Measurements from ENCODE around the gene TAS1R2. TPM values are rescaled to one million over a fixed set of nuclear protein-coding genes. Genes with fewer than 3 reads are reported as not detected.

TAS1R2 gene
- total RNA-seq, 1 experiment from 2014 or later, result not detected

DNA sequence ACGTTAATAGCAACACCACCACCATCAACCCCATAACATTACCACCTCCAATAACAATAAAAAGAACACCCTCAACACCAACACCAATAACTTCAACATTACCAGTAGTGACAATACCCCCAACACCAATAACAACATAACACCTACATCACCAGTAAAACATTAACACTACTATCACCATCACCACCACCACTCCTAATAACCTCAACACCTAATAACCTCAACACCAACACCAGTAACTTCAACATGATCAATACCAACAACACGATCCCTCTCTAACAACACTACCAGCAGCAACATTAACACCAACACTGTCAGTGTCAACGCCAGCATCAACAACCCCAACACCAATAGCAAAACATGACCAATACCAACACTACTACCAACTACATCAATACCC lies 57.2 kb downstream of the TAS1R2 start:
- H3K23me2 ChIP-seq (ENCODE audit: insufficient read length, low read depth, low read length, poor library complexity, severe bottlenecking), result no peaks in the 10 kb centered on the region
- TF ChIP-seq CTCF (conservative IDR thresholded peaks at IDR 0.05), result no peak
- no peak overlapping the region for H3K56ac ChIP-seq (ENCODE audit: insufficient read length, low read depth, low read length)
- H2AFZ ChIP-seq (ENCODE audit: low read length), result no peak overlapping the region
- no peaks in the 10 kb centered on the region for H4K20me1 ChIP-seq (ENCODE audit: control insufficient read depth, insufficient read depth, insufficient read length)
- H3K27me3 ChIP-seq (ENCODE audit: insufficient read depth, low read length), result no peaks in the 10 kb centered on the region; the same call in 1 of the 2 replicates
- H3K4me1 ChIP-seq (ENCODE audit: insufficient read depth, low read length), result no peaks in the 10 kb centered on the region
- H3K23ac ChIP-seq (ENCODE audit: insufficient read length, low read depth, low read length), result no peak overlapping the region
- H3K79me2 ChIP-seq (ENCODE audit: insufficient read depth, low read length), result no peaks in the 10 kb centered on the region
- no peak overlapping the region for H2BK5ac ChIP-seq (ENCODE audit: insufficient read length, low read length)
- H3K4me2 ChIP-seq (ENCODE audit: insufficient read depth, insufficient read length, low read length), result no peak overlapping the region
- H2BK12ac ChIP-seq (ENCODE audit: insufficient read length, low read depth, low read length), result no peak overlapping the region
- H3K14ac ChIP-seq (ENCODE audit: insufficient read depth, low read length), result no peak overlapping the region
- Mint-ChIP-seq H3K4me1 (peaks cover 6 to 17% of the 10 kb centered on the region in 2 experiments), H3K4me3 (no peak overlapping the region), H3K36me3 (ENCODE audit: insufficient read depth in 1 of 3, low read depth in 3 of 3) (no peaks in the 10 kb centered on the region), H3K9me3 (no peaks in the 10 kb centered on the region; a peak in 1 of 5 replicates), H3K27ac (no peak overlapping the region), H3K27me3 (ENCODE audit: low read depth) (peaks cover 4% of the 10 kb centered on the region)
- H3K4ac ChIP-seq (ENCODE audit: low read depth, low read length), result no peak overlapping the region
- no peak for DNase-seq
- WGBS (ENCODE audit: extremely low coverage, insufficient read length, low lambda C conversion rate), result 100% methylated on average over 3 of the region's 3 CpGs
- H2BK15ac ChIP-seq (ENCODE audit: low read depth, low read length), result no peak overlapping the region
- no peak overlapping the region for H3K18ac ChIP-seq (ENCODE audit: insufficient read length, low read depth, low read length)
- no peaks in the 10 kb centered on the region for H3K79me1 ChIP-seq (ENCODE audit: insufficient read depth, low read depth, low read length, poor library complexity, severe bottlenecking)
- H3K9ac ChIP-seq (ENCODE audit: extremely low read depth, insufficient read length, low read length), result no peak overlapping the region
- no peak overlapping the region for H4K5ac ChIP-seq (ENCODE audit: insufficient read length, low read depth, low read length)
- H4K91ac ChIP-seq (ENCODE audit: insufficient read length, low read depth, low read length), result no peak overlapping the region
- H3K9me3 ChIP-seq (ENCODE audit: control insufficient read depth, low read depth, low read length), result no peaks in the 10 kb centered on the region
- no peak overlapping the region for H4K8ac ChIP-seq (replicated peaks; ENCODE audit: insufficient read length, low read depth, low read length)
- no peak overlapping the region for H2BK20ac ChIP-seq (ENCODE audit: low read depth, low read length, poor library complexity, severe bottlenecking)
- H2BK120ac ChIP-seq (ENCODE audit: low read depth, low read length, poor library complexity, severe bottlenecking), result no peak overlapping the region
- H3T11ph ChIP-seq (ENCODE audit: low read length), result no peak overlapping the region
- no peak overlapping the region for H2AK5ac ChIP-seq (ENCODE audit: insufficient read length, low read length)
- H3K27ac ChIP-seq (ENCODE audit: insufficient read length, low read depth, low read length), result no peak overlapping the region

All from H9 (cell line).